Mesothelial cell of epicardium (in vitro differentiated cells): Measurements from ENCODE around the gene C19orf85. TPM values are rescaled to one million over a fixed set of nuclear protein-coding genes. Genes with fewer than 3 reads are reported as not detected.

Experiments
- DNase-seq, 2 experiments: peaks; one replicate each; pipeline ENCODE4 v3.0.0; 2021; ENCODE audit warnings: low spot score in 2 of 2; ENCODE audit not compliant: unreplicated experiment in 2 of 2
- H3K27ac Mint-ChIP-seq: 2 replicates; pipeline ENCODE4 v1.8.0; 2021; ENCODE audit warnings: mixed read lengths
- H3K27me3 Mint-ChIP-seq: 2 replicates; pipeline ENCODE4 v1.8.0; 2021; ENCODE audit warnings: low read depth, mixed read lengths
- H3K36me3 Mint-ChIP-seq: 2 replicates; pipeline ENCODE4 v1.8.0; 2021; ENCODE audit warnings: mixed read lengths
- H3K4me1 Mint-ChIP-seq: 2 replicates; pipeline ENCODE4 v1.8.0; 2021; ENCODE audit warnings: mixed read lengths
- H3K4me3 Mint-ChIP-seq: 2 replicates; pipeline ENCODE4 v1.8.0; 2021; ENCODE audit warnings: mild to moderate bottlenecking, moderate library complexity, mixed read lengths
- H3K9me3 Mint-ChIP-seq: 2 replicates; pipeline ENCODE4 v1.8.0; 2021; ENCODE audit warnings: mixed read lengths
- total RNA-seq: library from RNA; stranded (reverse); gene quantifications from 3 replicates; pipeline ENCODE4 v1.2.1, GENCODE V29; 2021
- TF ChIP-seq, protein P1 (sequence below): fragments of 200-600 bp; sonication (generic); IDR thresholded peaks from one replicate; pipeline ENCODE4 v1.5.0; 2021; ENCODE audit warnings: antibody characterized with exemption; ENCODE audit not compliant: unreplicated experiment

The C19orf85 gene
- total RNA-seq, 1 donor from 2014 or later = not detected

DNA sequence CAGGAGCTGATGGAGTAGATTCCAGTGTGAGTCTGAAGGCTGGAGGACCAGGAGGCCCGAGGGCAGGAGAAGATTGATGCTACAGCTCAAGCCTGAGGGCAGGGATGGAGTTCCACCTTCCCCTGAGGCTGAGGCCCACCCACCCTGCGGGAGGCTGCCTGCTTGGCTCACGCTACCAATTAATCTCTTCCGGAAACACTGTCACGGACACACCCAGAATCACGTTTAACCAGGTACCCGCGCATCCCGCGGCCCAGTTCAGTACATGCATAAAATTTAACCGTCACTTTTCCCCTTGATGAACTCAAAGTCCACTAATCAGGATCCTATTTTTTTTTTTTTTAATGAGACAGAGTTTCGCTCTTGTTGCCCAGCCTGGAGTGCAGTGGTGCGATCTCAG, 6.7 kb upstream of the C19orf85 start:
- Mint-ChIP-seq H3K4me1 (peaks cover 8% of the 10 kb centered on the region), H3K27me3 (peaks cover 10% of the 10 kb centered on the region), H3K27ac (no peak overlapping the region), H3K9me3 (no peaks in the 10 kb centered on the region), H3K4me3 (no peak overlapping the region), H3K36me3 (no peaks in the 10 kb centered on the region)
- DNase-seq = no peak
- TF ChIP-seq, protein P1, sequence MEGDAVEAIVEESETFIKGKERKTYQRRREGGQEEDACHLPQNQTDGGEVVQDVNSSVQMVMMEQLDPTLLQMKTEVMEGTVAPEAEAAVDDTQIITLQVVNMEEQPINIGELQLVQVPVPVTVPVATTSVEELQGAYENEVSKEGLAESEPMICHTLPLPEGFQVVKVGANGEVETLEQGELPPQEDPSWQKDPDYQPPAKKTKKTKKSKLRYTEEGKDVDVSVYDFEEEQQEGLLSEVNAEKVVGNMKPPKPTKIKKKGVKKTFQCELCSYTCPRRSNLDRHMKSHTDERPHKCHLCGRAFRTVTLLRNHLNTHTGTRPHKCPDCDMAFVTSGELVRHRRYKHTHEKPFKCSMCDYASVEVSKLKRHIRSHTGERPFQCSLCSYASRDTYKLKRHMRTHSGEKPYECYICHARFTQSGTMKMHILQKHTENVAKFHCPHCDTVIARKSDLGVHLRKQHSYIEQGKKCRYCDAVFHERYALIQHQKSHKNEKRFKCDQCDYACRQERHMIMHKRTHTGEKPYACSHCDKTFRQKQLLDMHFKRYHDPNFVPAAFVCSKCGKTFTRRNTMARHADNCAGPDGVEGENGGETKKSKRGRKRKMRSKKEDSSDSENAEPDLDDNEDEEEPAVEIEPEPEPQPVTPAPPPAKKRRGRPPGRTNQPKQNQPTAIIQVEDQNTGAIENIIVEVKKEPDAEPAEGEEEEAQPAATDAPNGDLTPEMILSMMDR = no peak

DNA sequence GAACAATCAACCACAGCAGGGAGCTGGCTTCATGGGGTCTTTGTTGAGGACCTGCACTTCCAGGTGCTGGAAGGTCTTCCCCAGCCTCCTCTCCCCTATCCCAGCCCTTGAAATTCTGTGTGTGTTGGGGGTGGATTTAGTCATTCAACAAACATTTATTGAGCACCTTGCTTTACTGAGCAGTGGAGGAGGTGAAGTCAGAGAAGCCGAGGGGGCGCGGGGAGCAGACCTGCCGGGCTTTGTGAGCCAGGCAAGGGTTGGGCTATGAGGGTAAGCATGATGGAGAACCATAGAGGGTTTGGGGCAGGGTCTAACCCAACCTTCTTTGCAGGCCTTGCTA, 3.5 kb upstream of the C19orf85 start:
- Mint-ChIP-seq H3K4me3 (no peak overlapping the region), H3K9me3 (no peaks in the 10 kb centered on the region), H3K36me3 (no peaks in the 10 kb centered on the region), H3K27me3 (peaks cover 37% of the 10 kb centered on the region), H3K4me1 (peaks cover 3% of the 10 kb centered on the region), H3K27ac (no peak overlapping the region)
- DNase-seq = no peak
- TF ChIP-seq, protein P1 = peak; percentile 68

DNA sequence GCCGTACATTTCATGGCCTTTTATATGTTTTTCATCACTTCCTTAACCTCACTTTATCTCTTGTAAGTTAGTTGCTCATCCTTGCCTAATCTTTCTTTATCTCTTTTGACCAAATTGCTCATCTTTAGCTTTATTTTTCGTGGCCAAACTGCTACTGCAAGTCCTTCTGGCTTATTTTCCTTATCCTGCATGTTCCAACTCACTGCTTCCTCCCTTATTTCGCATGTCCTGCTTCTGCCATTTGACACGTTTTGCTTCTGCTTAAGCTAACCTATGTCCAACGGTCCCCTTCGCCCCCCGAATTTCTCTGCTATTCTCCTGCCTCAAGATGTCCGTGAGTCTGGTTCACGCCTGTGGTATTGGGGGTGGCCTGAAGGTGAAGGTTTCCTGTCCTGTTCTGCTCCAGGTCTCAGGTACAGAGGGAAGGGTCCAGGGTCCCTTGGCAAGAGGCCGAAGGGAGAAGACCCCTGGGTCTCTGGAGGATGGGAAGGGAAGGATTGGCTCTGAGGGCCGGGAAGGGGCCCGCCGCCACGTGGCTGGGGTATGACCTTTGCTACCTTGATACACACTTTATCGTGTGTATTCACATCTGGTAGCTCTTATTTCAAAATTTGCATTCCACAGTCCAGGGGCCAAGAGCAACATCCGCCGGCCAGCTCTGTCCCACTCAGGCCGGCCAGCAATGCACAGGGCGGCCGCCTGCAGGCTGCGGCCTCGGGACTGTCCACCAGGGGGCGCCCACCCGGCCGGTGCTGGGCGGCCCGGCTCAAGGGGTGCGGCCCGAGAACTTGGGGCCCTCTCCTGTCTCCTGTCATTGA, 2.9 kb upstream of the C19orf85 start:
- TF ChIP-seq, protein P1 = peak; percentile 99
- H3K27ac Mint-ChIP-seq = no peak overlapping the region
- DNase-seq = peak in 1 of 2 experiments; percentile 82

DNA sequence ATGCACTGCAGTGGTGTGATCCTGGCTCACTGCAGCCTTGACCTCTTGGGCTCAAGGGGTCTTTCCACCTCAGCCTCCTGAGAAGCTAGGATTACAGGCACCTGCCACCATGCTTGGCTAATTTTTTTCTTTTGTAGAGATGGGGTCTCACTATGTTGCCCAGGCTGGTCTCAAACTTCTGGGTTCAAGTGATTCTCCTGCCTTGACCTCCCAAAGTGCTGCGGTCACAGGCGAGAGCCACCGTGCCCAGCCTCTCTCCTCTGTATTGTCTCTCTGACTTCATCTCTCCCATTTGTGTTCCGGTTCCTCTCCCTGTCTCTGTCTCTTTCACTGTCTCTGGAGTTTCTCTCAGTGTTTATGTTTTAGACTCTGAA, 1.7 kb upstream of the C19orf85 start:
- H3K27me3 Mint-ChIP-seq = peaks cover 46% of the 10 kb centered on the region
- H3K27ac Mint-ChIP-seq = no peak overlapping the region
- no peak for DNase-seq
- H3K36me3 Mint-ChIP-seq = no peaks in the 10 kb centered on the region
- no peaks in the 10 kb centered on the region for H3K9me3 Mint-ChIP-seq
- no peak overlapping the region for H3K4me3 Mint-ChIP-seq
- TF ChIP-seq, protein P1 = no peak
- H3K4me1 Mint-ChIP-seq = peaks cover 10% of the 10 kb centered on the region

More for the DNA sequence above, 2.9 kb upstream of the C19orf85 start:
- Mint-ChIP-seq H3K4me3 (no peak overlapping the region), H3K27me3 (peaks cover 41% of the 10 kb centered on the region), H3K36me3 (no peaks in the 10 kb centered on the region), H3K9me3 (no peaks in the 10 kb centered on the region), H3K4me1 (peaks cover 3% of the 10 kb centered on the region)

DNA sequence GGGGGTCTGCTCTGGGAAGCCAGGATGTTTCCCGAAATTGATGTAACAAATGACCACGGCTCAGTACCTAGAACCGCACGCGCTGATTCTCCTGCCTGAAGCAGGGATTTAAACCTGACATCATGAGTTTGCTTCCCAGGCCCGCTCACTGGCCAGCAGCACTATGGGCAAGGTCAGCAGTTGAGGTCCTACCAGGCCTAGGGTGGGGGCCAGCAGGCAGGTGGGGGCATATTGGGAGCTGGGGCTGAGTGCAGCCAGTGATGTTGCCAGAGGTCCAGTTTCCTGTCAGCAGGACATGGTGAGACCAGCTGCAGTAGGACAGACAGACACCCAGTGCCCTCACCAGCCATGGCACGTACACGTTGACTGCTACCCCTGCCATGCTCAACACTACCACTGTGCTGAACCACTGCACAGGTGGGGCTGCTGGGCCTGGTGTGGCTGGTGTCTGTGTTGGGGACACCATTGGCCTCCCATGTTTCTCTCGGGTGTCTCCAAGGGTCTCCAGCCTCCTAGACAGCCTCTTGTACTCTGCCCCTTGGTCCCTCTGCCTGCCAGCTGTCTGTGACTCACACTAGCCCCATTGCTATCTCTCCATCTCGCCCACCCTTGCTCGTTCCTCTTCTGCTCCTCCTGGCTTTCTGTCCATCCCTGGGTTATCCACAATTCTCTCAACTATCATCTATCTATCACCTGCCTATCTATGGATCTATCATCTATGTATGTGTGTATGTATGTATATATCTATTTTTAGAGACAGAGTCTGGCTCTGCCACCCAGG, 1.1 kb upstream of the C19orf85 start:
- no peak overlapping the region for H3K4me3 Mint-ChIP-seq
- no peak for DNase-seq

More for the DNA sequence above, 1.1 kb upstream of the C19orf85 start:
- H3K9me3 Mint-ChIP-seq = no peaks in the 10 kb centered on the region
- H3K4me1 Mint-ChIP-seq = peaks cover 14% of the 10 kb centered on the region
- H3K27me3 Mint-ChIP-seq = peaks cover 46% of the 10 kb centered on the region
- TF ChIP-seq, protein P1 = no peak
- no peaks in the 10 kb centered on the region for H3K36me3 Mint-ChIP-seq
- H3K27ac Mint-ChIP-seq = no peak overlapping the region
